ENCODE measurements around the gene COL4A2. TPM values are rescaled to one million over a fixed set of nuclear protein-coding genes. Genes with fewer than 3 reads are reported as not detected.

The COL4A2 gene
- total RNA-seq, 1 experiment from 2014 or later: 38.4 TPM

- DNase-seq (ENCODE audit: low spot score): peak; percentile 74
These were observed 112.3 kb downstream of the COL4A2 start for GRCh38 chr13:110419381-110419791.

- no peak for DNase-seq (ENCODE audit: low spot score)
These were observed 112.9 kb downstream of the COL4A2 start for GRCh38 chr13:110419946-110420345.

- DNase-seq (ENCODE audit: low spot score): no peak
These were observed 113.5 kb downstream of the COL4A2 start for GRCh38 chr13:110420626-110421025.

GRCh38 chr13:110421061-110421460 lies 114.0 kb downstream of the COL4A2 start:
- DNase-seq (ENCODE audit: low spot score): no peak

- no peak for DNase-seq (ENCODE audit: low spot score)
These were observed 114.8 kb downstream of the COL4A2 start for GRCh38 chr13:110421696-110422385.

- DNase-seq (ENCODE audit: low spot score): no peak
These were observed 116.0 kb downstream of the COL4A2 start for GRCh38 chr13:110422913-110423688.

GRCh38 chr13:110423689-110424302 lies 116.7 kb downstream of the COL4A2 start:
- DNase-seq (ENCODE audit: low spot score): no peak

GRCh38 chr13:110424569-110425443 lies 117.7 kb downstream of the COL4A2 start:
- DNase-seq (ENCODE audit: low spot score): no peak

GRCh38 chr13:110425444-110425780 lies 118.3 kb downstream of the COL4A2 start:
- no peak for DNase-seq (ENCODE audit: low spot score)

GRCh38 chr13:110426735-110427134 lies 119.7 kb downstream of the COL4A2 start:
- DNase-seq (ENCODE audit: low spot score): no peak

GRCh38 chr13:110428313-110428712 lies 121.2 kb downstream of the COL4A2 start:
- no peak for DNase-seq (ENCODE audit: low spot score)

GRCh38 chr13:110430391-110431336 lies 123.6 kb downstream of the COL4A2 start:
- DNase-seq (ENCODE audit: low spot score): no peak

- DNase-seq (ENCODE audit: low spot score): no peak
These were observed 124.6 kb downstream of the COL4A2 start for GRCh38 chr13:110431425-110432294.

GRCh38 chr13:110432522-110432921 lies 125.4 kb downstream of the COL4A2 start:
- DNase-seq (ENCODE audit: low spot score): no peak

GRCh38 chr13:110433014-110433413 lies 125.9 kb downstream of the COL4A2 start:
- no peak for DNase-seq (ENCODE audit: low spot score)

- DNase-seq (ENCODE audit: low spot score): no peak
These were observed 127.5 kb downstream of the COL4A2 start for GRCh38 chr13:110434629-110435028.

GRCh38 chr13:110435331-110435730 lies 128.2 kb downstream of the COL4A2 start:
- no peak for DNase-seq (ENCODE audit: low spot score)

GRCh38 chr13:110436276-110436675 lies 129.2 kb downstream of the COL4A2 start:
- DNase-seq (ENCODE audit: low spot score): no peak

GRCh38 chr13:110436786-110437370 lies 129.8 kb downstream of the COL4A2 start:
- DNase-seq (ENCODE audit: low spot score): no peak
